HG02763 (cell line): ENCODE measurements around the gene CASP1.
"Not testable (repeated sequence)": the region's sequence is repeated elsewhere in the genome, so short reads cannot be mapped to it uniquely, and the experiment has no call there.

Source experiments
- ATAC-seq: cut with Tn5 transposase; IDR thresholded peaks from one replicate; pipeline ENCODE4 v1.9.1; 2021; ENCODE audit warnings: mild to moderate bottlenecking, moderate library complexity; ENCODE audit not compliant: unreplicated experiment

CASP1 gene

GRCh38 chr11:105034813-105035620 is at the start of gene CASP1:
Gene CASP1, minus strand, starts transcription at chr11:105035144. Its CDS starts 31 bp downstream, at chr11:105035113.
- ATAC-seq, result peak; percentile 96

GRCh38 chr11:105081412-105082150 is 46.6 kb upstream of the CASP1 start:
- no peak for ATAC-seq

GRCh38 chr11:105080171-105080906 is 45.4 kb upstream of the CASP1 start:
- not testable (repeated sequence) for ATAC-seq

GRCh38 chr11:105078283-105078682 is 43.3 kb upstream of the CASP1 start:
- ATAC-seq, result no peak

- ATAC-seq, result not testable (repeated sequence)
Observed at GRCh38 chr11:105077141-105077790, 42.3 kb upstream of the CASP1 start.

- ATAC-seq, result no peak
Observed at GRCh38 chr11:105074166-105074530, 39.2 kb upstream of the CASP1 start.

GRCh38 chr11:105073456-105074165 is 38.7 kb upstream of the CASP1 start:
- no peak for ATAC-seq

GRCh38 chr11:105072080-105072479 is 37.1 kb upstream of the CASP1 start:
- not testable (repeated sequence) for ATAC-seq

GRCh38 chr11:105071089-105071732 is 36.3 kb upstream of the CASP1 start:
- ATAC-seq, result no peak

GRCh38 chr11:105070306-105070705 is 35.4 kb upstream of the CASP1 start:
- no peak for ATAC-seq

GRCh38 chr11:105069749-105070148 is 34.8 kb upstream of the CASP1 start:
- not testable (repeated sequence) for ATAC-seq

GRCh38 chr11:105063245-105063941 is 28.4 kb upstream of the CASP1 start:
- not testable (repeated sequence) for ATAC-seq

GRCh38 chr11:105057432-105057831 is 22.5 kb upstream of the CASP1 start:
- no peak for ATAC-seq

- ATAC-seq, result no peak
Observed at GRCh38 chr11:105056446-105056845, 21.5 kb upstream of the CASP1 start.

- ATAC-seq, result no peak
Observed at GRCh38 chr11:105054723-105055493, 20.0 kb upstream of the CASP1 start.

- ATAC-seq, result no peak
Observed at GRCh38 chr11:105052487-105052886, 17.5 kb upstream of the CASP1 start.

GRCh38 chr11:105051559-105051958 is 16.6 kb upstream of the CASP1 start:
- ATAC-seq, result no peak

GRCh38 chr11:105049481-105049880 is 14.5 kb upstream of the CASP1 start:
- ATAC-seq, result no peak
